G401.6 (cell line): Measurements from ENCODE around the gene LAMB1.
"Not testable (repeated sequence)": the region's sequence is repeated elsewhere in the genome, so short reads cannot be mapped to it uniquely, and the experiment has no call there.

ENCODE experiments used
- FAIRE-seq: peaks from 2 replicates; lab custom pipeline; 2012; peaks lifted over from hg19 to GRCh38; lab: Jason Lieb, UNC

LAMB1 gene

DNA sequence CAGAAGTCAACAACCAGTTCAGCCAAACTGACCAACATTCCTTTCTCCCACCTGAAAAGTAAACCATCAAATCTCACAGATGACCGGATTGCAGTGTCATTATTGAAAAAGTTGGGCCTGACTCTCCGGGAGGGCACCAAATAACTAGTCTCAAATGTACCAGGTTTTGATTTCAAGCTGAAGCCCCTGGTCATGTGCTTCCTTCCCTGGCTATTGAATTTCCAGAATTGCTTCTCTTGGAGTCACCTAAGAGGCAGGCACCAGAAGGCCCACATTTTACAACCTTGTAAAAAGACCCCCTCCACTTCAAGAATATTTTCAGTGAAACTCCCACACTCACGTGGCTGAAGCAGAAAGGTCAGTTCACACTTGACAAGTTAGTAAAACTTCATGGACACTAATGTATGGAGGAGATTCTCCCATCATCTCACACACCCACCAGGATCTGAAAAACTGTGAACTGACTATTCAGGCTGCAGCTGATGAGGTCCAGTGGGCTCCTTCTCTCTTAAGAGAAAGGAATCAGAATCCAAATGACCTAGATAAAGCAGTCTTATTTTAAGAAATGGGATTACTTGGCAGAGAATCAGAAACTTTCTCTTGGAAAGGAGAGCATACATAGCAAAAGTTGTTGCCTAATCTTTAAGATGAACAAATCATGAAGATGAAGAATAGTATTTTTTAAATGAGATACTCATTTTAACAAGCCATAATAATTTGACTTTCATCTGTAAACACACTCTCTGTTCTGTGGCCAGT lies 58.4 kb downstream of the LAMB1 start:
- FAIRE-seq: no peak

DNA sequence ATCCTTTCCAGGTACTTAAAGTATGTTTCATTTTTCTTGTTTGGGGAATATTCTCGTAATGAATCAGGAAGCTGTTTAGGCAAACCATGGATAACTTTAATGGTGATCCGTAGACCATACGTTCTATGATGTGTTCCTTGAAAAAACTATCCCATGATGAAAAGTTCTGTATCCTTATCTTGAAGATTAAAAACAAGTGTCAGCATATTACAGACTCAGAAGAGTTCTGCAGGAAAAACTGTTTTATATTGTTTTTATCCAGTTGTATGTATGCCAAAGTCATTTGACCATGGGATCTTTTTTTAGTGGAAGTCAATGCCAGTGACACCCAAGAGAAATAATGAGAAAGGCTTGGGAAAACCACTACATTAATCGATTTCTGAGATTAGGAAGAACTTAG lies 59.9 kb downstream of the LAMB1 start:
- FAIRE-seq: no peak

GRCh38 chr7:107940951-107941350 lies 62.0 kb downstream of the LAMB1 start:
- no peak for FAIRE-seq

DNA sequence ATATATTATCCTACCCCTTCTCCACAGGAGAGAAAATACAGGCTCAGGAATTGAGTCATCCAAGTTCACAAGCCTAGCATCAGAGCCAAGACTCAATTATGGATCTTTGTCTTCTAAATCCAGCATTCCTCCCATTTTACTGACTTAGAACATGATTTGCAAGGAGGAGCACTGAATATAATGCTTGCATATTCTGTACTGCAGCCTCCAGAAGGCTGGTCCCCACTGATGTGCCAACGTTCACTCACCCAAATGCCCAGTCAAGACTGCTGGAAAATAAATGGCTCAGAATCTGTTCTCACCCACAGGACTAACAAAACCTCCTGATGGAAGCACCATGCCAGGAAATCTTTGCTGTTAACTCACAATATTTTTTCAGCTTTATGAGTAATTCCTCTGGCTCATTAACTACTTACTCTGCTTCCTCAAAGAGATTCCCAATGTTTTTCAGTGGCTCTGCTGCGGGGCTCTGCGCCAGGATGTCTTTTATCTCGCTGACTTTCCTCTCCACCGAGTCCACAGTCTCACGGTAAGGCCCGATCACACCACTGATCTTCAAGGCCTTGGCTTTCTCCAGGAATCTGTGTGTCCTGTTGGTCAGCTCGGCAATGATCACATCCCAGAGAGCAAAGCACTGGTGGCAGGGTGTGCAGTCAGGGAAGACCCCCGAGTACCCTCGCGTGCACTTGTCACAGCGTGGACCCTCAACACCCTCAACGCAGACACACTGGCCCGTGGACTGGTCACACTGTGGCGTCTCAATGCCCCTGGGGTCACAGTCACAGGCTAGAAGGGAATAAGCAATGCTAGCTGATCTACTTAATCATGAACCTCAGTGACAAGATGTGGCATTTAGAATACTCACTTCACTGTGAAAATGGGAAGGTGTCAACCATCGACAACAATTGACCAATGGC lies 63.1 kb downstream of the LAMB1 start:
- no peak for FAIRE-seq

DNA sequence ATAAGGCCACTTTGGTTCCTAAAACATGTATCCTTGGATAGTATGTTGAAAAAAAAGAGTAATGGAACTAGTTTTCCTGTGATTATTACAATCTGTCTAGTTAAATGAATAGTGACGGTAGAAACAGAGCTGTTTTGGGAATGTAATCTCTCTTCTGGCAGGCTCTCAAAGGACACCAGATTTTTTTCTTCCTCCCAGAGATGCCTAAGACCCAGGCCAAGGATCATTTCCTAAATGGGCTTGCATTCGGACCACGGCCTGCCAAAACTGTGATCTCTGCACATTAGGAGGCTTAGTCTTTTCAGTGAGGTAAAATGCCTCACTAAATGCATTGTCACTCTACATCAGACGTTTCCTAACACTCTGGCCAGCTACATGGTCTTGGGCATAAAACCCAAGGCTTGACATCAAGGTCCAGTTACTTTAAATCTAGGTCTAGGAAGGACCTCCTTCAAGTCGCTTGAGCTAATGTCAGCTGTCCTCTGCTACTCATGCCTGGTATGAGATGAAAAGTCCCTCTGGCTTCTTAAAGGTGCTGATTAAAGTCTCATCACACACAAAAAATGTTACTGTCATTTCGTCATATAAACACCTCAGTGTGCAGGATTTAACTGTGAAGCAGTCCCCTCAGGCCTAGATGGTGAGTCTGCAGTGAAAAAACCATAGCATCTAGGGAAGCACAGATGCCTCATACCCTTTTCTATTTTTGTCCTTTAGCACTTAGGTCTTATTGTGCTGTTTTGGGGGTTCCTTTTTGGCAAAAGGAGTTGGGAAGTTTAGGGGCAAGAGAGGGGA lies 64.3 kb downstream of the LAMB1 start:
- FAIRE-seq: no peak

DNA sequence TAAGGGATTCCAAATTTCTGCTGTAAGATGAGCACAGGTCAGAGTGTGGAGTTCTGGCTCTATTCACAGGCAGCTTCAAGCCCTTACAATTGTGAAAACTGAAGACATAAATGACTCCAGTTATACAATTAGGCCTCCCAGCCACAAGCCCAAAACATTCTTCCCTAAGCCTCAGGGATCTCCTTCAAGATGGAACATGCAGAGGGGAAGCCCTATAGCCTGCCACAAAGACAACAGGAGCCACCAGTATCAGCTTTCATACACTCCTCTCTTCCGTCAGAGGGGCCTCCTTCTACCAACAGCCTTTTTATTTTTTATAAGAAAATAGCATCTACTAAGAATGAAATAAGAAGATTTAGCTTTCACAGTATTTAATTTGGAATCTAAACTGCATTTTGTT lies 65.4 kb downstream of the LAMB1 start:
- no peak for FAIRE-seq

DNA sequence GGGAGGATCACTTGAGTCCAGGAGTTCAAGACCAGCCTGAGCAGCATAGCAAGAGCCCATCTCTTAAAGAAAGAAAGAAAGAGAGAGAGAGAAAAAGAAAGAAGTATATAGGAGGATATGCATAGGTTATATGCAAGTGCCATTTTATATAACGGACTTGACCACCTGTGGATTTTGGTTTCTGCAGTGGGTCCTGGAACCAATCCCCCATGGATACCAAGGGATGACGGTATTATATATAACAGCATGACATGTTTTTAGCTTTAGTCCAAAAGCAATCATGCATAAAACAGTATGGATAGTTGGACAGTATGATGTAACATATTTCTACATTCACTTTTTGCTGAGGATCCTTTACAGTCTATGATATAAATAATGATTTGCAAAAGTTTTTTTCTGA lies 66.6 kb downstream of the LAMB1 start:
- no peak for FAIRE-seq

- no peak for FAIRE-seq
Observed at GRCh38 chr7:107934991-107935770, 67.8 kb downstream of the LAMB1 start.

GRCh38 chr7:107933386-107934013 lies 69.5 kb downstream of the LAMB1 start:
- FAIRE-seq: no peak

DNA sequence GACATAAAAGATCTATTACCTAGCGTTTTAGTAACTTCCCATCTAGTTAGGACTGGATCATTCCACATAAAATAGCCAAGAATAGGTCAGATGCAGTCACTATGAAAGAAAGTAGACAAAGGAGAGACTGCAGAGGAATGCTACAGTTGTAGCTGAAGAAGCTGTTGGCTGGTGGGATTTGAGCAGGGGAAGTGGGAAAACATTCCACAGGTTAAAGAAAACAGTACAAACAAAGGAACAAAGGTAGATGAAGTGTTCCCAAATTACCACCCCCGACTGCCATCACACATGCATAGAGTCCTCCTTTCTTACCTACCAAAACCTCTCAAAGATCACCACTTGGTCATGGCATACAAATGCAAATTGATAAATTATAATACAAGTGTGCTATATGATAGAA lies 70.2 kb downstream of the LAMB1 start:
- no peak for FAIRE-seq

DNA sequence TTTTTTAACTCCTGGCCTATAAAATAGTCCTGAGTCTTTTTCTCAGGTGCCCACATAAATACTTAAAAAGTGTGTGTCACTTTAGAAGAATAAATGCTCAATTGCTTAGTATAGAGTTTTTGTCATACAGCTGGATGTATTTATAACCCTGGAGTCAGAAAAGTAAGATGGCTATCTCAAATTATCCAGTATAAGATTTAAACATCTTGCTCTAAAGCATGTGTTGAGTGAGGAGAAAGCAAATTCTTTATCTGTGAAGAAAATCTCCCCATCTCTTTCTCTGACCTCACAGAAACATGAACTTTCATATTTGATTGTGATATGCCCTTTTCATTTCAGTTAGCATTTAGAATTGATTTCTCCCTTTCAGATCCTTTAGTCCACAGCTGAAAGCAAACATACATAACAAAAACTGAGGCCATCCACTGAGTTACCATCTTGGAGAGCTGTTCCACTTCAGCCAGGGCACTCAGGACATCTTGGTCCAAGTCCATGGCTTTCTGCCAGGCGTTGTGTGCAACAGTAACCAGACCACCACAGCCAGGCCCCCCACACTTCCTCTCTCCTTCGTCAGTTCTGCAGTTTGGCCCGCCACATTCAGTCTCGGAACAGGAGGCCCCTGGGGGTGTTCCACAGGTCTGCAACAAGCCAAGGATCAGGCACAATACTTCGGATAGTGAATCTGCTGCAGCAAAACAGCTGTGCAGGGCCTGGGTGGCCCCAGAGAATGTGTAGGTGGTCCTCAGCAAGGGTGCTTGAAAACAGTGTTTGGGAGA lies 71.0 kb downstream of the LAMB1 start:
- FAIRE-seq: no peak

DNA sequence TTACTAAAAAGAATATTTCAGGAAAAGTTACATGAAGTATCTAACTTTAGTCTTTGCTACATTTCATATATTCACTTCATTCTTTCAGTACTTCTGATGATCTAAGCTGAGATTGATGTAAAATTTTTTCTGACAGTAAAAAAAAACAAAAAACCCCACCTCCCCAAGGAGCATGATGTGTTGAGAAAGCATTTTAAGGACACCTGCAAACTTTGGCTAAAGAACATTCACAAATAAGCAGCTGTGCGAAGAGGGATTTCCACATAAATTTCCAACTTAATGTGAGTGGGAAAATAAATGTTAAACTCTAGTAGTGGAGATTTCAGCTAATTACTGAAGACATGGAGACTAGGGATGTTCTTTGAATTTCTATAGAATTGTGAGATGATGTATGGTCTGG lies 76.5 kb downstream of the LAMB1 start:
- FAIRE-seq: no peak

DNA sequence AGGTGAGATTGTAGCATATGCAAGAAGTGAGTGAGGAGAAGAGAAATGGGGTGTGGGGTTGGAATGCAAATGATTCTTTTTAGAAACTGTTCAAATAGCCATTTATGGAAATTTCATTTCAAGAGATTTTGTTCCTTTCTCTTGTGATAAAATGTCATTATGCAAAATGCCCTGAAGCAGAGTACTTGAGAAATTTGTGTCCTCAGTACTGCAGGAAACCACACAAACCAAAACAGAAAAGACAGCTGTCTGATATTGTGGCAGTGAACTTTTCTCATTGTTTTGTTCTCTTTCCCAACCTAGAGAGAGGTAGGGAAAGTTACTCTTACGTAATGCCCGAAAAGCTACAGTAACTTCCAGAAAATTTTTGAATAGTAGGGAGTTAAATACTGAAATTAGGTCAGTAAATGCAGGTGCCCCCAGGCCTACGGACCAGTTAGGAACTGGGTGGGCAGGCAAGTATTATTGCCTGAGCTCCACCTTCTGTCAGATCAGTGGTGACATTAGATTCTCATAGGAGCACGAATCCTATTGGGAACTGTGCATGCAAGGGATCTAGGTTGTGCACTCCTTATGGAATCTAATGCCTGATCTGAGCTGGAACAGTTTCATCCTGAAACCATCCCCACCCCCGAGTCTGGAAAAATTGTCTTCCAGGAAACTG lies 78.0 kb downstream of the LAMB1 start:
- no peak for FAIRE-seq

DNA sequence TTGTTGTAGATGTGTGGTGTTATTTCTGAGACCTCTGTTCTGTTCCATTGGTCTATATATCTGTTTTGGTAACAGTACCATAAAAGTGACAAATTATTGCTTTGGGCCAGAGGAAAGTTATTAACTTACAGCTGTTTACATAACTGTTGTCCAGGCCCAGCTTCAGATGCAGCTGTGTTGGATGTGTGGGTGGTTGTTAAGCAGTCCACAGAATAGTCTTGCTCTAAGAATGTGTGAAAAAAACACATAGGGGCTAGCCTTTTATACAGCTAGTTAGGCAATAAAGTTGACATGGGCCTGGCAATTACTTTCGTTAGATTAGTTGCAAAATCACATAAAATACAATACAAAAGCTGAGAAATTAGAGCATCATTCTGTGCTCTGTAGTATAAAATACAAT lies 80.1 kb downstream of the LAMB1 start:
- no peak for FAIRE-seq

DNA sequence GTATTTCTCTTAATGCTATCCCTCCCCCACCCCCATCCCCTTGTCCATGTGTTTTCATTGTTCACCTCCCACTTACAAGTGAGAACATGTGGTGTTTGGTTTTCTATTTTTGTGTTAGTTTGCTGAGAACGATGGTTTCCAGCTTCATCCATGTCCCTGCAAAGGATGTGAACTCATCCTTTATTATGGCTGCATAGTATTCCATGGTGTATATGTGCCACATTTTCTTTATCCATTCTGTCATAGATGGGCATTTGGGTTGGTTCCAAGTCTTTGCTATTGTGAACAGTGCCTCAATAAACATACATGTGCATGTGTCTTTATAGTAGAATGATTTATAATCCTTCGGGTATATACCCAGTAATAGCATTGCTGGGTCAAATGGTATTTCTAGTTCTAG lies 81.1 kb downstream of the LAMB1 start:
- FAIRE-seq: not testable (repeated sequence)

- no peak for FAIRE-seq
Observed at GRCh38 chr7:107920048-107920772, 82.8 kb downstream of the LAMB1 start.

GRCh38 chr7:107918948-107919347 lies 84.0 kb downstream of the LAMB1 start:
- no peak for FAIRE-seq

DNA sequence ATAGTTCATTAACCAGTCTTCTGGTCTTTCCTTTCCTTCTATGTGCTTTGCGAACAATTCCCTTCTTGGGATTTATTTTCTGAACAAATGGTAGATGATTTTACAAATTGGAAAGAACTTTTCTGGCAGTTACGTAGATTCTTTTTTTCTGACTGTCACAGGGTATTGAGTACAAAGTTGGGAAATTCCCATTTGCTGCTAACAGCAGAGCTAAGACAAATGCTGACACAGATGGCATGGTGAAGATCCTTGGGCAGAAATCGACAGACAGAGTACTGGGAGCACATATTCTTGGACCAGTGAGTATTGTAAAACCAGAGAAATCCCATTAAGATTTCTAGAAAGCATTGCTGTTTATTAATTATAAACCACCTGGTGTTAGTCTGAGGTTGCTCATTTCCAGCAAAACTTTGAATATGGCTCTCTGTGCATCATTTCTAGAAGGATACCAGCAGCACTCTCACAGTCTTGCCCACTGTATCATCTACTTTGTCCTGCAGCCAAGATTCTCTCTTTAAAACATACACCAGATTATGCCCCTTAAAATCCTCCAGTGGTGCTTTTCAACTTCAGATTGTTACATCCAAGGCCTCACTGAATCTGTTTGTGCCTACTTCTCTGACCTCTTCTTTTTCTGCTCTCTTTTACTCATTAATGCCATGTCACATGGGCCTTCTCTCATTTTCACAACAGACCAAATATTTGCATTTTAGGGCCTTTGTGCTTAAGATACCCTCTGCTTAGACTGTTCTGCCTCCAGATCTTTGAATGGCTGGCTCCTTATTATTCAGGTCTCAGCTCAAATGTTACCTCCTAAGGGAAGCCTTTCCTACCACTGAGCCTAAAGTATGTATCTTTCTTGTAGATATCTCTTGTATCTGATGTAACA lies 85.0 kb downstream of the LAMB1 start:
- FAIRE-seq: no peak
